Measurements from ENCODE around the gene FAM131A. TPM values are rescaled to one million over a fixed set of nuclear protein-coding genes. Genes with fewer than 3 reads are reported as not detected.

Gene FAM131A
- total and polyA plus RNA-seq, 12 donors = 21.6 to 36.5 (median 26.7) TPM

GRCh38 chr3:184377882-184378445 lies 40.6 kb downstream of the FAM131A start, which contains the start of gene THPO:
THPO (minus strand) TSS chr3:184378207; CDS start chr3:184376259, 1,948 bp downstream.
- 59 to 63% methylated on average over 7 of the region's 7 CpGs for whole genome bisulfite sequencing, 2 donors
- peak within 1 kb of the TSS in 6 of 10 donors; percentile 13 to 56 (median 44) for H3K4me3 ChIP-seq
- no peaks in the 10 kb centered on the region for H3K9me3 ChIP-seq
- no peak for DNase-seq
- peak in 2 of 8 donors; percentile 32 to 45 for ATAC-seq
- H3K36me3 ChIP-seq = peaks cover 0 to 2% (median 0%) of the 10 kb centered on the region in 9 donors
- H3K27ac ChIP-seq = peak within 1 kb of the TSS in 9 of 10 donors; percentile 53 to 83 (median 72)
- intact Hi-C loops (cut with DNase I) = loop anchor here in 8 of 10 donors (5.0 to 10.0 kb wide), 5 partner anchors 137 to 407 kb away; no protein-coding TSS in a partner anchor
- no peak for TF ChIP-seq CTCF (IDR thresholded peaks at IDR 0.05)
- peaks cover 5 to 70% (median 56%) of the 10 kb centered on the region in 7 donors for H3K27me3 ChIP-seq
- peaks cover 8 to 42% (median 21%) of the 10 kb centered on the region in 9 donors for H3K4me1 ChIP-seq

- no peaks in the 10 kb centered on the region for H3K9me3 ChIP-seq
- ATAC-seq (peak in 5 of 8 donors; percentile 1 to 32 (median 10)), DNase-seq (no peak)
- peaks cover 5 to 74% (median 62%) of the 10 kb centered on the region in 7 donors for H3K27me3 ChIP-seq
- TF ChIP-seq CTCF (IDR thresholded peaks at IDR 0.05) = no peak
- H3K4me1 ChIP-seq = peaks cover 7 to 40% (median 21%) of the 10 kb centered on the region in 9 donors
- H3K4me3 ChIP-seq = peak overlapping the region in 6 of 10 donors; percentile 13 to 56 (median 44)
- WGBS, 2 donors = 67 to 71% methylated on average over 10 of the region's 10 CpGs
- H3K36me3 ChIP-seq = peaks cover 0 to 10% (median 0%) of the 10 kb centered on the region in 9 donors
- intact Hi-C loops (cut with DNase I) = loop anchor here in 8 of 10 donors (5.0 to 10.0 kb wide), 5 partner anchors 136 to 406 kb away; no protein-coding TSS in a partner anchor
- H3K27ac ChIP-seq = peak overlapping the region; percentile 50 to 83 (median 70)
These were observed 41.4 kb downstream of the FAM131A start for GRCh38 chr3:184378651-184379357.

- peaks cover 5 to 77% (median 62%) of the 10 kb centered on the region in 7 donors for H3K27me3 ChIP-seq
- peaks cover 0 to 11% (median 0%) of the 10 kb centered on the region in 9 donors for H3K36me3 ChIP-seq
- intact Hi-C loops (cut with DNase I) = loop anchor here in 8 of 10 donors (5.0 to 10.0 kb wide), 5 partner anchors 135 to 405 kb away; no protein-coding TSS in a partner anchor
- 14 to 40% methylated on average over 13 to 52 of the region's 71 CpGs for WGBS, 2 donors
- H3K27ac ChIP-seq = peak within 1 kb of the TSS; percentile 50 to 83 (median 78)
- DNase-seq (peak in 1 of 2 donors; percentile 59), ATAC-seq (peak in 7 of 8 donors; percentile 30 to 70 (median 59))
- TF ChIP-seq CTCF (IDR thresholded peaks at IDR 0.05) = no peak
- H3K4me3 ChIP-seq = peak within 1 kb of the TSS; percentile 11 to 58 (median 54)
- H3K9me3 ChIP-seq = no peaks in the 10 kb centered on the region
- H3K4me1 ChIP-seq = peaks cover 7 to 40% (median 21%) of the 10 kb centered on the region in 9 donors
These were observed 42.2 kb downstream of the FAM131A start, which contains the start of gene CHRD for GRCh38 chr3:184379358-184380184. CHRD (plus strand) TSS chr3:184380054; CDS start chr3:184380319, 265 bp downstream.
